Skeletal muscle tissue (tissue), 4 donors: ENCODE results near the gene INSYN2A. TPM values are rescaled to one million over a fixed set of nuclear protein-coding genes. Genes with fewer than 3 reads are reported as not detected.

Source experiments
- H3K27ac ChIP-seq: one replicate; pipeline ENCODE4 v1.7.0; 2013; ENCODE audit warnings: mild to moderate bottlenecking, low read depth, low read length, inconsistent platforms
- H3K27me3 ChIP-seq, 3 donors: one replicate each; pipeline ENCODE4 v1.7.0; 2013; ENCODE audit warnings: low read length in 3 of 3; ENCODE audit not compliant: control insufficient read depth in 3 of 3, insufficient read depth in 3 of 3
- H3K36me3 ChIP-seq, 3 donors: one replicate each; pipeline ENCODE4 v1.7.0; 2013; ENCODE audit warnings: low read length in 3 of 3; ENCODE audit not compliant: control insufficient read depth in 3 of 3, insufficient read depth in 3 of 3
- H3K4me1 ChIP-seq, 3 donors: one replicate each; pipeline ENCODE4 v1.7.0; 2013; ENCODE audit warnings: low read length in 3 of 3, mild to moderate bottlenecking in 3 of 3; ENCODE audit not compliant: control insufficient read depth in 3 of 3, insufficient read depth in 3 of 3
- H3K4me3 ChIP-seq, 3 donors: one replicate each; pipeline ENCODE4 v1.7.0; 2013; ENCODE audit warnings: low read length in 3 of 3
- H3K9ac ChIP-seq, 3 donors: one replicate each; pipeline ENCODE4 v1.7.0; 2013; ENCODE audit warnings: low read length in 3 of 3, mild to moderate bottlenecking in 3 of 3, moderate library complexity in 2 of 3, low read depth in 1 of 3
- H3K9me3 ChIP-seq, 3 donors: one replicate each; pipeline ENCODE4 v1.7.0; 2013; ENCODE audit warnings: low read length in 3 of 3; ENCODE audit not compliant: control insufficient read depth in 3 of 3
- total RNA-seq: library from RNA; depleted of rRNA; stranded (reverse); fragments of >200 nt; gene quantifications from one replicate; pipeline ENCODE4 v1.2.3, GENCODE V29; 2014
- donor health status: Osteomylitis.

The INSYN2A gene
- total RNA-seq, 1 donor from 2014 or later = under 0.01 TPM

DNA sequence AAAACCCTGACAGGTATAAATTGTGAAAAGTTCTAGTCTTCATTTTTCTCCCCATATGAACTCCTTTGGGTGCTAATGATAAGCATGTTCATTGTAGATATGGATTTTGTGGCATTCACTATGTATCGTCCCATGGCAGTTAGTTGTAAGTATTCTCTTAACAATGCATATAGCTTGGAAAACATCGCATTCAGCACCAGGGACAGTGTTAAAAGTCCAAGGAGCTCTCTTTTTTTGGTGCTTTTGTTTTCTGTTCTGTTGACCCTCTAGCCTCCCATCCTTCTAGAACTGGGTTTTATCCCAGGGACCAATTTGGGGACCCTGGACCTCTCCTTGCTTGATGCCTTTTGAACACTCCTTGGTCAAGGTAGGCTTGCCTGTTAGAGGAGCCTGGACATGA is 37.7 kb downstream of the INSYN2A start:
- H3K27me3 ChIP-seq = no peaks in the 10 kb centered on the region
- no peak overlapping the region for H3K27ac ChIP-seq
- no peak overlapping the region for H3K4me3 ChIP-seq
- H3K9ac ChIP-seq = no peak overlapping the region
- no peaks in the 10 kb centered on the region for H3K9me3 ChIP-seq
- no peaks in the 10 kb centered on the region for H3K36me3 ChIP-seq
- H3K4me1 ChIP-seq = peaks cover 0 to 5% (median 1%) of the 10 kb centered on the region in 3 donors

DNA sequence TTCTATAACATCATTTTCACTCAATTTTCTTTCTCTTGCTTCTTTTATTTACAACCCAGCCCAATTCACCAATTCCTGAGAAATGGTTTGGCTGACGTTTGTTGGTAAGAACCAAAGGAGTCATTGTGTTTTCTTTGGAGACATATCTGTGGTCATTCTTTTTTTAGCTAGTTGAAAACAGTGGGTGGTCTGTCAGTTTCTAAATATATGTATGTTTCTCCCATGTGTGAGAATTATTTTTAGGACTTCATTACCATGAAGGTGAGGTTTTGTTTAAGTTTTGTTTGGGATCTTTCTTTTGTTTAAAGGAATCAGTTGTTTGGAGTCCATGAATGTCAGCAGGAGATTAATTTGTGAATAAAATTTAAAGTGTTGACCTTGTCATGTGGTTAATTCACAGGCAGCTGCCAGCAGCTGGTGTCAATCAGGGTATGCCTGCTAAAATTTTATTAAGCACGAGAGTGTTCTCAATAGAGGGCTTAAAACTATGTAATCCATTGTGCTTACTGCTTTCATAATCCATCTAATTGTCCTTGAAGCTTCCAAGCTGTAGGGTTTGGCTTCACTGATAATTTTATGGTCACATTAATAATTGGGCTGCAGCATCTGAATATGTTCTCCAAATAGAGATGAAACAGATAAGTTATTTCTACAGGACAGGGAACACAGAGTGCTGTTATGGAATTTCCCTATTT is 38.7 kb downstream of the INSYN2A start:
- no peak overlapping the region for H3K9ac ChIP-seq
- no peaks in the 10 kb centered on the region for H3K27me3 ChIP-seq
- H3K36me3 ChIP-seq = no peaks in the 10 kb centered on the region

DNA sequence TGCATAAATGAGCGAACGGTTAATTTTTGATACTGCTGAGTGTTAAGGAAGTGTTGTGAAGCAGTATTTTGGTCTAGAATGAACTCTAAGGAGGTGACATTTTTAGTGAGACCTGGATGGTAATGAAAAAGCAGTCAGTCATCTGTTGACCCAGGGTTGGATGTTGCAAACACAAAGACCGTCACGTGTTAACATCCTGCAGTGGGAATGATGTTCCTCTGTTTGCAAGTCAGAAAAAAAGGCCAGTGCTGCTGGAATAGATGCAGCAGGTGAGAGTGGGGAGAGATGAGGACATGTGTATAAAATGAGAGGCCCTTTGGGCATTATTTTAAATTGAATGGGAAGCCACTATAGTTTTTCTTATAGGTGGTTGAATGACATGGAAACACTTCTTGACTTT is 39.3 kb downstream of the INSYN2A start:
- peaks cover 0 to 5% (median 0%) of the 10 kb centered on the region in 3 donors for H3K4me1 ChIP-seq
- H3K36me3 ChIP-seq = no peaks in the 10 kb centered on the region
- H3K27me3 ChIP-seq = no peaks in the 10 kb centered on the region
- no peak overlapping the region for H3K4me3 ChIP-seq
- no peaks in the 10 kb centered on the region for H3K9me3 ChIP-seq
- no peak overlapping the region for H3K9ac ChIP-seq
- H3K27ac ChIP-seq = no peak overlapping the region

More for the DNA sequence above, 38.7 kb downstream of the INSYN2A start:
- Histone ChIP-seq H3K4me3 (no peak overlapping the region), H3K9me3 (no peaks in the 10 kb centered on the region), H3K27ac (no peak overlapping the region), H3K4me1 (peaks cover 0 to 5% (median 0%) of the 10 kb centered on the region in 3 donors)

DNA sequence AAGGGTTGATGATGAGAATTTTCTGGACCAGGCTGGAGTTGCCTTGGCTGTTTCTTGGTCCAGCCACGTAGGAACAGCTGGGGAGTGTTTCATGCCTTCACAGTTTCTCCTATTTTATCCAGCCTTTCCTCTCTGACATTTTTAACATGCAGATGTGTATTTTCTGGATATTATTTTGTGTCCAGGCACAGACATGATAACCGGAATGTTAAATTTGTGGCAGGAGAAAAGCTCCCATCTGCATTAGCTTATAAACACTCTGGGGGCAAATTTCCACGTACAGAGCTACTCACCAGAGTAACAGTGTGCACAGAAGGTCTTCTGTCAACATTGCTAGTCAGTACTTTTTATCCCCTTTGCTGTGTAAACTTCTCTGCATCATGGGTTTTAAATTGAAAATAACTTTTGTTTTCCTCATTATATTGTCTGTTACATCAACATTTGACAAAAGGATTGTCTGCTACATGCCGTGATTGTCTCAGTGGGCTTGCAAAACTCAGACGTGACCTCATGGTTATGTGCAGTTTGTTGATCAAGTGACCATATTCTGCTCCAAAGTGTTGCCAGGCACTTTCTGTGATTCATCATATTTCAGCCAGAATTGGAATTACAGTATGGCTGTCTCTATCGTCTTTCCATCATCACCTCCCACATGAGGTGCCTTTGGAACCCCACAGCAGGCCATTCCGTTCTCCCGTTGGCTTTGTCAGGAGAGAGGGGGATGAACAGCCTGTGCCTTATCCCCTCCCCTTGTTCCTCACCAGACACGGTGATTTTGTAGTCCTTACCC is 41.4 kb downstream of the INSYN2A start:
- no peaks in the 10 kb centered on the region for H3K36me3 ChIP-seq
- peaks cover 0 to 5% (median 0%) of the 10 kb centered on the region in 3 donors for H3K4me1 ChIP-seq
- H3K9me3 ChIP-seq = no peaks in the 10 kb centered on the region
- peak overlapping the region; percentile 36 for H3K27ac ChIP-seq
- H3K4me3 ChIP-seq = no peak overlapping the region
- H3K9ac ChIP-seq = no peak overlapping the region
- H3K27me3 ChIP-seq = no peaks in the 10 kb centered on the region

DNA sequence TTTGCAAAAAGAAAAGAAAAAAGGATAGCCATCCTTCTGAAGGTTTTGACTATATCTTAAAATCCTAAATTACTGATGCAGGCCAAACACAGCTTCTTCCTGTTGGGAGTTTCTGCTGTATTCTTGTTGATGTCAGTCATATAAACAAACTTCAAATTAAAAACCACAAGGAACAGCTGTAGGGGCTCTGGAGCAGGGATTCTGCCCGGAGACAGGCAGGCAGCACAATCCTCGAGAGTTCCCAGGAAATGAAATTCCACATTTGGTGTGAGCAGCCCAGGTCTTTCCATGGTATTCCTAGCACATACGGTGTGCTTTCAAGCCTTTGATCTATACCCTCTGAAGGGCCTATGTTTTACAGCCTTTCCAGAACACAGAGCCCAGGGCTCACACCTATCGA is 43.2 kb downstream of the INSYN2A start:
- H3K9me3 ChIP-seq = no peaks in the 10 kb centered on the region
- H3K36me3 ChIP-seq = no peaks in the 10 kb centered on the region
- H3K9ac ChIP-seq = no peak overlapping the region
- no peak overlapping the region for H3K27ac ChIP-seq
- no peak overlapping the region for H3K4me3 ChIP-seq
- H3K27me3 ChIP-seq = no peaks in the 10 kb centered on the region
- peaks cover 0 to 8% (median 5%) of the 10 kb centered on the region in 3 donors for H3K4me1 ChIP-seq

DNA sequence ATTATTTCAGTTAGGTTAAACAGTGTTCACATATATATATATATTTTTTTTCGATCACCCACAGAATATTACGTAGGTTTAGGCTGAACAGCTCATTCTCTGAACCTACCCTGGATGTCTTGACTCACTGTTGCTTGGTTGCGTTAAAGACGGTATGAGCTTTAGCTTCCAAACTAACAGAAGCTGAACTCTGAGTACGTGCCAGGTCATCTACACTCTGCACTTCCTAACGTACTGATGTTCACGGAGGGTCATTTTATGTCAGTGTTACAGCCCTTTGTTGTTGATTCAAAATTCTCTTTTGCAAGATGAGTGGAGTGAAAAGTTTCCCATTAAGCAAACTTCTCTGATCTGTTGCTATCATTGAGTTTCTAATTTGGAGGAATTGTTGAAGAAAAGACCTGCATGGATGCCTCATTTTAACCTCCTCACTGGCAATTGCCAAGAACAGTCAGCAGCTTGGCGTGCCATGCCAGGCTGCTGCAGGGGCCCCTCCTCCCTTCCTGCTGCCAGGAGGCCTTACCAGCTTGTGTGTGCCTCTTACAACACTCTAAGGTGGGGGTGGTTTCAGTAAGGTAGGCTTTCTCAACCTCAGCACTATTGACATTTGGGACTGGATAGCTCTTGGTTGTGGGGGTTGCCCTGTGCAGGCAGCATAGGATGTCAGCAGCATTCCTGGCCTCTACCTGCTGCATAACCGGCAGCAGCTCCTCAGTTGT is 44.3 kb downstream of the INSYN2A start:
- no peaks in the 10 kb centered on the region for H3K36me3 ChIP-seq
- H3K27ac ChIP-seq = no peak overlapping the region
- no peak overlapping the region for H3K4me3 ChIP-seq
- H3K9ac ChIP-seq = no peak overlapping the region
- no peaks in the 10 kb centered on the region for H3K27me3 ChIP-seq
- H3K4me1 ChIP-seq = peaks cover 0 to 8% (median 5%) of the 10 kb centered on the region in 3 donors
- no peaks in the 10 kb centered on the region for H3K9me3 ChIP-seq

DNA sequence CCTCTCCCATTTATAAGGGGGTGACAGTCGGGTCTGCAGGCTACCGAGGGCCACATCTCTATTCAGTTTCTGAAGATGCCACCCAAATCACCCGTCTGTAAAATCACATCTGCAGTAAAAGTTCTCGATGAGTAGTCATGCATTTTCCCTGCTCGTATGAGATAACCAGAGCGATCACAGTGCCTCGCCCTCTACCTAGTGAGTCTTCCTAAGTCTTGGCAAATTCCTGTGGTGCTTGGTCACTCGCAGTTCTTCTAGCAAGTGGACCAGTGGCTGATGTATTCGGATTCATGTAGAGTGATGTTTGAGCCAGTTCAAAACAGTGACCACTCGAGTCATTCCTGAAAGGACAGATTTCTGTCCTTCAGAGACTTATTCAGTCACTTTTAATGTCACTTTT is 44.9 kb downstream of the INSYN2A start:
- Histone ChIP-seq H3K9ac (no peak overlapping the region), H3K4me3 (no peak overlapping the region), H3K27ac (no peak overlapping the region), H3K27me3 (no peaks in the 10 kb centered on the region), H3K36me3 (no peaks in the 10 kb centered on the region), H3K4me1 (peaks cover 0 to 8% (median 5%) of the 10 kb centered on the region in 3 donors), H3K9me3 (no peaks in the 10 kb centered on the region)

DNA sequence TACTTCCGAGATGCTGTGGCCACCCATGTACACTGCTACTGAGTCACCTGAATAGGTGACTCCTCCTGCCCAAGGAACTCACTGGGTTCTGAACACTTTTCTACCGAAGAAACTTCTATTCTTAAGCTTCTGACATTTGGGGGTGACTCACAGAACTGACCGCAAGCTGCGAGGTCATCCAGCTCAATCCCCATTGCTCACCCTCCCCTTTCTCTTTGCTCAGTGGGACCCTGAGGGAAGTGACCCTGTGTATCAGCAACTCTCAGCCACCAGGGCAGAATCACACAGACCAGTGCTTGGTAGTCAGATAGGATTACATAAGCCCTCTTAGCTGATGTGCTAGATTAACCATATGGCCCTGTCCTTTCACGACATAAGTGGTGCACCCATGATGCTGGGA is 46.3 kb downstream of the INSYN2A start:
- no peak overlapping the region for H3K9ac ChIP-seq
- no peaks in the 10 kb centered on the region for H3K36me3 ChIP-seq
- no peak overlapping the region for H3K27ac ChIP-seq
- H3K4me3 ChIP-seq = no peak overlapping the region
- H3K4me1 ChIP-seq = peaks cover 0 to 8% (median 0%) of the 10 kb centered on the region in 3 donors
- H3K27me3 ChIP-seq = no peaks in the 10 kb centered on the region
- H3K9me3 ChIP-seq = no peaks in the 10 kb centered on the region

DNA sequence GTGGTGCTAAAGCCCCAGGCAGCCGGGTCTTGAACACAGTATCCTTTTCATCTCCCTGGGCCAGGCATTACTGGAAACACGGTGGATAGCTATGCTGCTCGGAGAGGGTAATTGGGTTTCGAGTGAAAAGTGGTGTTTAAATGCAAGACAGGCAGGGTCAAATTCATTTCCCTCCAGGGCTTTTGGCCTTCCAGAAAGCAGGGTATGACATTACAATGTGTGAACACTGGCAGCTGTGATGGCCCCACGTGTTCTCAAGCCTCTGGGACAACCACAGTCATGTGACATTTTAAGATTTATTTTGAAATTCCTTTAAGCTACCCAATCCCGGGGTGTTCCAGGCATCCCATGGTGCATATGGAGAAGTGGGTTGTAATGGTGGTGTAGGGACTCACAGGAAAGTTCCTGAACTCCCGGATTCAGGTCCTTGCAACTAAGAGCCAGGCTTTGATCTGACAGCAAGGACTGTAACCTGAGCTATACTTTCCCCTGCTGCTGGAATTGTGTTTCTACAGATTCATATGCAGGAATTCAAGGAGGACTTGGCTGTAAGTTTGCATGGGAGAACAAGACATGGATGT is 46.8 kb downstream of the INSYN2A start:
- Histone ChIP-seq H3K27me3 (no peaks in the 10 kb centered on the region), H3K9ac (no peak overlapping the region), H3K4me1 (peaks cover 0 to 8% (median 0%) of the 10 kb centered on the region in 3 donors), H3K9me3 (no peaks in the 10 kb centered on the region), H3K27ac (no peak overlapping the region), H3K4me3 (no peak overlapping the region), H3K36me3 (no peaks in the 10 kb centered on the region)
